ENCODE data around the gene AARS1. TPM values are rescaled to one million over a fixed set of nuclear protein-coding genes. Genes with fewer than 3 reads are reported as not detected.

Gene AARS1
- total RNA-seq: 215 and 281 TPM in 2 replicates

GRCh38 chr16:70289229-70290094 is at the start of gene AARS1:
AARS1 (minus strand) TSS chr16:70289506; CDS start chr16:70282763, 6,743 bp downstream.

GRCh38 chr16:70298988-70299938 is 10.0 kb upstream of the AARS1 start, which contains the start of gene DDX19B:
DDX19B (plus strand) TSS chr16:70299186; CDS start chr16:70299298, 112 bp downstream.

GRCh38 chr16:70251629-70252354 is 37.5 kb downstream of the AARS1 start, which contains the start of gene EXOSC6:
EXOSC6 (minus strand) TSS chr16:70251940; CDS start chr16:70251900, 40 bp downstream.

Other genes with a start within 250 kb of the AARS1 start
- 28.6 and 31.0 TPM in 2 replicates for gene PDPR, start 175.2 kb downstream of the AARS1 start, total RNA-seq
- gene CLEC18C, start 115.7 kb downstream of the AARS1 start, total RNA-seq: 0.13 and 0.43 TPM in 2 replicates
- 47.8 and 56.8 TPM in 2 replicates for gene EXOSC6, start 37.6 kb downstream of the AARS1 start, total RNA-seq
- 21.0 and 22.5 TPM in 2 replicates for gene DDX19B, start 9.7 kb upstream of the AARS1 start, total RNA-seq
- 45.2 and 49.8 TPM in 2 replicates for gene DDX19A, start 57.4 kb upstream of the AARS1 start, total RNA-seq
- 33.1 and 38.9 TPM in 2 replicates for gene ST3GAL2, start 149.6 kb upstream of the AARS1 start, total RNA-seq
- gene FCSK, start 165.1 kb upstream of the AARS1 start, total RNA-seq: 8.7 and 12.3 TPM in 2 replicates
- 76.0 and 86.2 TPM in 2 replicates for gene COG4, start 234.0 kb upstream of the AARS1 start, total RNA-seq
- gene SF3B3, start 234.3 kb upstream of the AARS1 start, total RNA-seq: 153 and 164 TPM in 2 replicates

All from smooth muscle cell of the pulmonary artery (primary cell).